Suprapubic skin (tissue), 3 donors: Measurements from ENCODE around the gene TEK.

Experiments used
- EP300 ChIP-seq: sonication (generic); formaldehyde crosslinking; IDR thresholded peaks from one replicate; pipeline ENCODE4 v1.6.1; 2017; ENCODE audit warnings: antibody characterized with exemption
- POLR2A ChIP-seq, 2 donors: fragments of 450-650 bp; IDR thresholded peaks; one replicate each; pipeline ENCODE4 v1.6.1; 2017; ENCODE audit warnings: antibody characterized with exemption in 2 of 2, mild to moderate bottlenecking in 2 of 2, moderate library complexity in 2 of 2
- TF ChIP-seq, protein P1 (sequence below), 2 donors: fragments of 200-600 bp in 1 of 2; fragments of 450-650 bp in 1 of 2; sonication (generic) in 1 of 2; IDR thresholded peaks; one replicate each; pipeline ENCODE4 v1.5.1; 2016 to 2019; ENCODE audit warnings: antibody characterized with exemption in 2 of 2, mild to moderate bottlenecking in 1 of 2, moderate library complexity in 1 of 2

DNA sequence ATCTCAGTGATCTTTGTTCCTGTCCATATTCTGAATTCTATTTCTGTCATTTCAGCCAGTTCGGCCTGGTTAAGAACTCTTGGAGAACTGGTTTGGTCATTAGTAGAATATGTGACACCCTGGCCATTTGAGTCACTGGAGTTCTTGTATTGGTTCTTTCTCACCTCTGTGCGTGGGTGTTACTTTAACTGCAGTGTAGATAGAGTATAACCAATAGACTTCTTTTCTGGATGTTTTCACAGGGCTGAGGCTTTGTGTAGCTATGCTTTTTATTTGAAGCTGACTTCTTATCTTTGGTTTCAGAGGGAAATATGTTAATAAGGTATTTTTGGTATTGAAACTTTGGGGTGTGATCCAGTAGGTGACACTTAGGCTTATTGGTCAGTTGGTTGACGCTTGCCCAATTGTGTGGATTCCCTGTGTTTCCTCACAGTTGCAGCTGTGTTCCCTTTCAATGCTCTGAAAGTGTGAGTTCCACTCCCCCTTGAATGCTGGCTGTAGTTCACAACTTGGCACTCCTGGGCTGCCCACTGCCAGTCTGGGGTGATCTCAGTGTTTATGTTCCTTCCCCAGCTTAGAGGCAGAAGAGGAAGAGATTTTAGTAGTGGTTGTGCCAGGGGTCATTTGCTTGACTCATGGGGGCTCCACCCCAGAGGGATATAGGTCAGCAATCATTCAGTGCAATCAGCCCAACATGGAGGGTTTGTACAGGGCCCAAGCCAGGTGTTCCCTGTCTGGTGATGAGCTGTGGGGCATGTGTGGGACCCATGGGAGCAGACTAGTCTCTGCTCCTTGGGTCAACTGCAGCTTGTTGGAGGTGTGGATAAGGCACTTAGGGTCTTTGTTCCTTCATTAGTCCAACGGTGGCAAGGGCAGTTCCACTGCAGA lies 34.9 kb upstream of the TEK start:
- TF ChIP-seq EP300, result no peak
- TF ChIP-seq, protein P1, sequence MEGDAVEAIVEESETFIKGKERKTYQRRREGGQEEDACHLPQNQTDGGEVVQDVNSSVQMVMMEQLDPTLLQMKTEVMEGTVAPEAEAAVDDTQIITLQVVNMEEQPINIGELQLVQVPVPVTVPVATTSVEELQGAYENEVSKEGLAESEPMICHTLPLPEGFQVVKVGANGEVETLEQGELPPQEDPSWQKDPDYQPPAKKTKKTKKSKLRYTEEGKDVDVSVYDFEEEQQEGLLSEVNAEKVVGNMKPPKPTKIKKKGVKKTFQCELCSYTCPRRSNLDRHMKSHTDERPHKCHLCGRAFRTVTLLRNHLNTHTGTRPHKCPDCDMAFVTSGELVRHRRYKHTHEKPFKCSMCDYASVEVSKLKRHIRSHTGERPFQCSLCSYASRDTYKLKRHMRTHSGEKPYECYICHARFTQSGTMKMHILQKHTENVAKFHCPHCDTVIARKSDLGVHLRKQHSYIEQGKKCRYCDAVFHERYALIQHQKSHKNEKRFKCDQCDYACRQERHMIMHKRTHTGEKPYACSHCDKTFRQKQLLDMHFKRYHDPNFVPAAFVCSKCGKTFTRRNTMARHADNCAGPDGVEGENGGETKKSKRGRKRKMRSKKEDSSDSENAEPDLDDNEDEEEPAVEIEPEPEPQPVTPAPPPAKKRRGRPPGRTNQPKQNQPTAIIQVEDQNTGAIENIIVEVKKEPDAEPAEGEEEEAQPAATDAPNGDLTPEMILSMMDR (IDR thresholded peaks at IDR 0.05), result no peak
- no peak for TF ChIP-seq POLR2A (IDR thresholded peaks at IDR 0.05)
